ENCODE measurements around the gene NT5C. TPM values are rescaled to one million over a fixed set of nuclear protein-coding genes. Genes with fewer than 3 reads are reported as not detected.
A peak's percentile ranks its signal among the peaks of the same experiment; 100 is the strongest.

The NT5C gene
- total RNA-seq, 1 donor from 2014 or later = 33.5 TPM

DNA sequence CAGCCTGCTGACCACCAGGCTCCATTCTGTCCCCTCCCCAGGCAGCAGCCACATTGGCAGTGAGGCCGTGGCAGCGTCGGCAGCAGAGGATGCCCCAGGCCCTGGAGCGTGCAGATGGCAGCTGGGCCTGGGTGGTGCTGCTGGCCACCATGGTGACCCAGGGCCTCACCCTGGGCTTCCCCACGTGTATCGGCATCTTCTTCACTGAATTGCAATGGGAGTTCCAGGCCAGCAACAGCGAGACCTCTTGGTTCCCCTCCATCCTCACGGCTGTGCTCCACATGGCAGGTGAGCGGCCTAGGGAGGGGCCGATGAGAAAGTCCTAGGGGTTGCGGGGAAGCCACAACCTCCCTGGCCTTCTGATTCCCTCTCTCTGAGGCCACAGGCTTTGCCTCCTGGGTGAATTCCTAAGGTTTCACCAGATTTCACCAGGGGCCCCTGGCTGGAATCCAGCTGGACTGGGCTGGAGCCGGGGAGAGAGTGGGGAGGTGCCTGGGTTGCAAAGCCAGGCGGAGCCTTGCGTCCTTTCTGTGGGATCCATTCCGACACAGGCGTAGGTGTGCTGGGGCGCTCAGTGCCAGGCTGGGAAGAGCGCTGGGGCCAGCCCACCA, 37.9 kb downstream of the NT5C start:
- DNase-seq (ENCODE audit: low spot score) = no peak

DNA sequence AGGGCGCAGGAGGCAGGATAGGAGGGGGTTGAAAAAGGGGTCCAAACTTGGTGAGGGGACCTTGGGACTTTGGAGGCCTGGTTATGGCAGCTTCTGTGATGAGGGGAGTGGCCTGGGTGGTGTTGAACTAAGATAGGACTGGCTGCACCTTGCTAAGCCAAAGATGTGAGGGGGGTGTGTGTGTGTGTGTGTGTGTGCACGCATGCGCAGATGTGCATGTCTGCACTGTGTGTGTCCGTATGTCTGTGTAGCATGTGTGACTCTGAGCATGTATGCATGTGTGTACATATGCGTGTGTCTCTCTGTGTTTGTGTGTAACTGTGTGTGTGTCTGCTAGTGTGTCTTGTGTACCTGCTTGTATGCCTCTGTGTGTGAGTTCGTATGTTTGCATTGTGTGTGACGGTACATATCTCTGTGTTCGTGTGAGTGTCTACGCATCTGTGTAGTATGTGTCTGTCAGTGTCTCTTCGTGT, 39.7 kb downstream of the NT5C start:
- DNase-seq (ENCODE audit: low spot score) = no peak

DNA sequence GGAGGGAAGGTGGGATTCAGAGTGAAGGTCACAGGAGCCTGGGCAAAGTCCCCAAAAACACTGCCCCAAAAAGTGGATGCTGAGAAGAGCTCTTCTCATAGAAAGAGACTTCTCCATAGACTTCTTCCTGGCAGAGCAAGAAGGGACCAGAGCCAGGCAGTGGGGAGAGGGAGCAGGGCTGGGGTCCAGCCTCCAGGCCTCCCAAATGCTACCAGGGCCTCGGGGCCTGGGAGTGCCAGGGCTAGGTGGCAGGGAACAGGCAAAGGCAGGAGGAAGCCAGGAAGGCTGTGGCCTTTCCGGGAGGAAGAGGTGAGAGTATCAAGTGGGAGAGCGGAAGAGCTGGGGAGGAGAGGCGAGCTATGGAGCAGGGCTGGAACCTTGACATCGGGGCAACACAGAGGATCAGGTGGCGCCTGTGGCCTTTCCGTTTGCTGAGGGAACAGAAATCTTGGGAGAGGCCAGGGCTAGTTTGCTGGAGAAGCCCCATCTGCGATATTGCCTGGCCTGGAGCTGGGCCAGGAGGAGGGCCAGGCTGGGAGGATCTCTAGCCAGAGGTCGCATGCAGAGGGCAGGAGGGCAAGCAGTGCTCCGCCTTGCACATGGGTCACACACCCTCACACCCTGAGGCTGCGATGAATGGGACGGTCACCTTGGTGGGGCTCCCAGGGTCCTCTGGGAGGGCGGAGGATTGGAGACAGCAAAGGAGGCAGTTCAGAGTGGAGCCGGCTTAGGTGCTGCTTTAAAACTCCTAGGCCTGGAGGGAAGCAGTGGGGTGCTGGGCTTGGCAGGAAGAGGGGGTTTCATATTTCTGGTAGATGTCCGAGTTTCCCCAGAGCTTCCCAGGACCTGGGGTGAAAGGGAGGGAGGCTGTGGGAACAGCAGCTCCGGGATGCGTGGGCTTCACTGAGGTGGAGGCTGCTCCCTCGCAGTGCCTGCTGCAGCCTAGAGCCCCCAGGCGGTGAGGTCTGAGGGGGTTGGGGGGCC, 40.4 kb downstream of the NT5C start:
- DNase-seq (ENCODE audit: low spot score) = no peak

DNA sequence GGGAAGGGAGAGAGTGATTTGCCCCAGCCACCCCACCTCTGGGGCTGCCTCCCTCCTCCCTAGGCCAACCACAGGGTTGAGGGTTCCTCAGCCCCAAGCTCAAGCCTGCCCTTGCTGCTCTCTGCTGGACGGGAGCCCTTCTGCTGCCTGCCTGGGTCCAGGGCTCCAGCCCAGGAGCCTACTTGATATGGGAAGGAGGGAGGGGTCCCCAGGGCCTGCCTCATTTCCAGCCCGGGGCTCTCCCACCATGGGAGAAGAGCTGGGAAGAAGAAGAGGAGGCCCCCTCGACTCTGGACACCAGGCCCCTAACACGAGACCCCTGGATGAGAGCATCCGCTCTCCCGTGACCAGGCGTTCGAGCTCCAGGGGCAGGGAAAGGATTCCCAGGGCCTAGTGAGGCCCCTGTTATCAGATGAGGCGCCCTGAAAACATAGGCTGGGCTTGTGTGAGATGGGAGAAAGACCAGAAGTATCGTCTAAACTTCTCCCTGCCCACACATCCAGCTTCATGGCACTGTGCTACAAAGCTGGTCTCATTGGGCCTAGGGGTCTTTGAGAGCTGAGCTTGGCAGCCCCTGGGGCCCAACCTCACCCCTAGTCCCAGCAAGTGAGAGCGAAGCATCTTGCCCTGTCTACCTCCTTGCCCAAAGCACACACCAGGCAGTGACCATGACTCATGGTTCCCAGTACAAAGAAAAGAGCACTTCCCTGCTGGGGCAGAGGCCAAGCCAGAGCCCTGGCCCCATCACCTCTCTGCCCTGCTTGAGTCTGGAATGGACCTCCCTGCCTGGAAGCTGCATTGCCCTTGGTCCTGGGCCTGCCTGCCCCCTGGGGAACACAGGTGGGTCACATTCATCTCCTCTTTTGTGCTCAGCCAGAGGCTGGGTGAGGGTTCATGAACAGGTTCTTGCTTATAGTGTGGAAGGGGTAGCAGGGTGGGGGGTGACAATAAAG, 42.8 kb downstream of the NT5C start:
- no peak for DNase-seq (ENCODE audit: low spot score)

DNA sequence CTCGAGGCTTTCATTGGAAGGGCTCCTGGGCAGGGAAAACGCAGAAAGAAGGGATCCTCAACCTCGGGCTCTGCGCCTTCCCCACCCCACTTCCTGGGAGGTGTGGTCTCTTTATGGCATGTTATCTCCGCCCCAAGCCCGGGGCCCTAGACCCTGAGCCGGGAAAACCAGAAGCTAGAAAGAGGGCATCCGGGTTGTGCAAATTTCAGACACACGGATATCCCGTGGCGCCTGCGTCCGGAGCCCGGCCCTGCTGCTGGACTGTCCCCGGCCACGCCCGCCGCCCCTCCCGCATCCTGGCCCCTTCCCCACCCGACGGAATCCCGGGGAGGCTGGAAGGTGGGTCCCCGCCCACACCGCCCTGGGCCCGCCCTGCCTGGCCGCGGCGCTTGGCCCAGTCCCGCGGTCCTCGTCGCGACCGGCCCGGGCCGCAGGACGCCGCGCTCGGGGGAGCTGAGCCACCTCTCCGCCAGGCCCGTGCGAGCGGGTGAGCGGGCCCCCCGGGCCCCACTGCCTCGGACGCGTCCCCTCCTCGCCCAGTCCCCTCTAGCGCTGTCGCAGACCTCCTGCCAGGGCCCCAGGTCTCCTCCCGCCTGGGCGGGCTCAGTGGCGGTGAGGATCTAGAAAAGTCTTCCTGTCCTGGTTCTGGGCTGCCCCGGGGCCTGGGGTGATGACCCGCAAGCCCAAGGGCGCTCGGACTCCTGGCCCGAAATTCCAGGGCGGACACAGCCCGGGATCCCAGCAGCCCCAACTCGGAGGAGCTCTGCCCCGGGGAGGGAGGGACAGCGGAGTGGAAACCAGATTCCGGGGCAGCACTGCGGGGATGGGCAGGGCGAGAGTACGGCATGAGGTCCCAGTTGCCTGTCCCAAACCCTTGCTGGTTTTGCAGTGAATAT, 43.7 kb downstream of the NT5C start, which contains the start of gene SLC16A5:
Gene SLC16A5, plus strand, starts transcription at position 397 of the 896 bp plus-strand sequence. CDS start 5,683 bp downstream, outside the sequence.
- peak; percentile 96 for DNase-seq (ENCODE audit: low spot score)

DNA sequence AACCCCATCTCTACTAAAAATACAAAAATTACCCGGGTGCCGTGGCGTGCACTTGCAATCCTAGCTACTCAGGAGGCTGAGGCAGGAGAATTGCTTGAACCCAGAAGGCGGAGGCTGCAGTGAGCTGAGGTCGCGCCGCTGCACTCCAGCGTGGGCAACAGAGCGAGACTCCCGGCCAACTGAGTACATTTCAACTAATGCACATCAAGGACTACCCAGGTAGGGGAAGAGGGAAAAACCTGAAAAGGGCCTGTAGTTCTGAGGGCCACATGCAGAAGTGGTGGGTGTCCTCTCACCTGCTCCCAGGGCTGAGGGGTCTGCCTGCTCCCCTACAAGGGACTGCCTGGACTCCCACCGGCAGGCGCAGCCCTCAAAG, 44.4 kb downstream of the NT5C start:
- no peak for DNase-seq (ENCODE audit: low spot score)

DNA sequence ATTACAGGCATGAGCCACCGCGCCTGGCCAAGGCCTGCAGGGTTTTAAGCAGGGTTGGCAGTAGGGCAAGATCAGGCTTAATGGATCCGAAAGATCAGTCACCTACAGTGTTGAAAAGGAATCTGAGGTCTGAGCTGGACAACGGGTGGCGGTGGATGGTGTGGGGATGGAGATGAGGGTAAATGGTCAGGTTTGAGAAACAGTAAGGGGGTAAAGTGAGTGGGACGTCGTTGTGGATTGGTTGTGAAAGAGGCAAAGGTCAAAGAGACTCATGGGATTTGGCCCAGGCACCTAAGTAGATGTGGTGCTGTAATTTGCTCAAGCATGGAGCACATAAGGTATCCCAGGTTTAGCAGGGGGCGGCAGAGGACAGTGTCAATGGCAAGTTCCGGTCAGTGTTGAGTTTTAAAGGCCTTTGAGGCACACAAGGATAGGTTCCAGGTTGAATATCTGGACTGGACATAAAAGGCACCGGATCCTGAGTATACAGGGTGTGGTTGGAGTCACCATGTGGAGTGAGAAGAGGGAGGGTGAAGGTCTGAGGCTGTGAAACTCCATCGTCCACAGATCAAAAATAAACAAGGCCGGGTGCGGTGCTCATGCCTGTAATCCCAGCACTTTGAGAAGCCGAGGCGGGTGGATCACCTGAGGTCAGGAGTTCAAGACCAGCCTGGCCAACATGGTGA, 44.9 kb downstream of the NT5C start:
- no peak for DNase-seq (ENCODE audit: low spot score)

DNA sequence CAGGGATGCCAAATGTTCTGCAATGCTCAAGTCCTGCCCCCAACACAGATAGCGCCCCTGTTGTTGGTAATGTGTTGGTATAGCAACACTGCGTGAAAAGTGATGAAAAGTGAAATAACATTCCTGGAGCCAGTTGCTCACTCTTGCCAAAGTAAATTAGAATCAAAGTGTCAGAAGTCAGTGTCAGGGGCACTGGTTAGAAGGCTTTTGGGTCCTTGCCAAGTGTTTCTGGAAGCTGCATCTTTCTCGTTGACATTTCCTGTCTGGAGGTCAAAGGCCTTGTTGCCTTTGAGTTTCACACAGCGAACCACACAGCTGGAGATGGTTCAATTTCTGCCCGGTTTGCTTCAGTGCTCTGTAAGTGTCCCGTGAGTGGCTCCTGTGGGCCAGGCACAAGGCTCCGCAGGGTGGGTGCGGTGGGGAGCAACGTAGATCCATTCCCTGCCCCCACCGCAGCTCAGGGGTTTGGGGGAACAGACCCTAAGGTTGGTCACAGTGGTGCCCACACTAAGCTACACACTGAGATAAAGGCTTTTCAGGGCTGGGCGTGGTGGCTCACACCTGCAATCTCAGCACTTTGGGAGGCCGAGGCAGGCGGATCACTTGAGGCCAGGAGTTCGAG, 47.4 kb downstream of the NT5C start:
- DNase-seq (ENCODE audit: low spot score) = no peak

DNA sequence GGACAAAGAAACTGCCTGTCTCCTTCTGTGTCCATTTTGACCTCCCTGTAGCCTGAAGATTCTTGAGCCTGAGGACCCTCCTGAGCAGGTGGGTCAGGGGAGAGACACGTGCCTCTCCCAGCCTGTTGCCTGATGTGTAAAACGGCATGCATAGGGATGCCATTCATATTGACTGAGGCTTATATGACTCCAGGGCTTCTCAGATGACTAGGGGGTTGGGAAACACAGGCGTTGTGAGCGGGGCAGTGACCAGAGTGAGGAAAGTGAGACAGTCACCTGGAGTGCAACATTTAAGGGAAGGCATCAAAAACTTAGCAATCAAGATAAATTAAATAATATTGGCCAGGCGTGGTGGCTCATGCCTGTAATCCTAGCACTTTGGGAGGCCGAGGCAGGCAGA, 48.9 kb downstream of the NT5C start:
- no peak for DNase-seq (ENCODE audit: low spot score)

DNA sequence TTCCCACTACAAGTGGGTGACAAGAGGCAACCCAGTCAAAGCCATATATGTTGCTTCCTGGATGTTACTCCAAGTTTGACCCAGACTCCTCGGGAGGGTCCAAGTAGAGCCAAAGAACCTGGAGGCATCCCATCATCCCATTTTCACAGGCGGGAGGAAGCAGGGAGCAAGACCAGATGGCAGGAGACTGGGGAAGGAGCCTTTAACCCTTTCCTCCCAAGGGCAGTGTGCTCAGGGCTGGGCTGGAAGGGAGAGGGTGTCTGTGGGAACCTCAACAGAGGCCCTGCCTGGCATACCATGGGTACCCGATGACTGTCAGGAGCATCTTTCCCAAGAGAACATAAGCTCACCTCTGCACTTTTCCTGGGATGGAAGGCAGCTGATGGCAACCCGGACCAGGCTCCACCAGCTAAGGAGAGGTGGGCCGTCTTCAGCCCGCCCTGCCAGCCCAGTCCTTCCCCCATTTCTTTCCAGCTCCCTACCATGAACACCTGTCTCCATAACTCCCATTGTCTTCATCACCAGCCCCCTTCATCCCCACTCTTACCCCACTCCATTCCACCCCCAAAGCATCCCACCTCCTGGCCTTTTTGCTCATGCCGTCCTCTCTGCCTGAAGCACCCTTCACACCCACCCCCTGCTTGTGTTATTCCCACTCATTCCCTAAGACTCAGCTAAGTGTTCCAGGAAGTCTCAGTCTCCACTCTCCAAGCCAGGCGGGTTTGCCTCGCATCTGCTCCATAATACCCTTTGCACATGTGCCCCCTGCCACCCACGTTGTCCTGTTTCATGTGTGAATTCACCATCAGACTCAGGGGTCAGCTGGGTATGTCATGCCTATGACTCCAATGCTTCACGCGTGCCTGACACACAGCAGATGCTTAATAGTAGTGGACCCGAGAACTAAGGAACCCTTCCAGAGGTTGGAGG, 49.7 kb downstream of the NT5C start:
- DNase-seq (ENCODE audit: low spot score) = no peak

Other genes with a start within 250 kb of the NT5C start
- not detected for gene FADS6, start 238.1 kb downstream of the NT5C start, total RNA-seq
- not detected for gene USH1G, start 208.5 kb downstream of the NT5C start, total RNA-seq
- not detected for gene OTOP2, start 207.5 kb downstream of the NT5C start, total RNA-seq
- gene OTOP3, start 195.8 kb downstream of the NT5C start, total RNA-seq = not detected
- gene HID1, start 159.0 kb downstream of the NT5C start, total RNA-seq = 14.4 TPM
- gene CDR2L, start 144.1 kb downstream of the NT5C start, total RNA-seq = 29.9 TPM
- gene MRPL58, start 119.1 kb downstream of the NT5C start, total RNA-seq = 26.4 TPM
- gene ATP5PD, start 84.8 kb downstream of the NT5C start, total RNA-seq = 310 TPM
- gene KCTD2, start 84.5 kb downstream of the NT5C start, total RNA-seq = 34.7 TPM
- 12.3 TPM for gene SLC16A5, start 43.8 kb downstream of the NT5C start, total RNA-seq
- 7.9 TPM for gene ARMC7, start 21.8 kb downstream of the NT5C start, total RNA-seq
- gene JPT1, start 22.8 kb upstream of the NT5C start, total RNA-seq = 28.6 TPM
- gene SUMO2, start 51.2 kb upstream of the NT5C start, total RNA-seq = 265 TPM
- 60.2 TPM for gene NUP85, start 73.9 kb upstream of the NT5C start, total RNA-seq
- gene GGA3, start 129.9 kb upstream of the NT5C start, total RNA-seq = 42.8 TPM
- gene MRPS7, start 130.1 kb upstream of the NT5C start, total RNA-seq = 45.7 TPM
- 15.5 TPM for gene MIF4GD, start 139.5 kb upstream of the NT5C start, total RNA-seq
- 16.4 TPM for gene SLC25A19, start 157.7 kb upstream of the NT5C start, total RNA-seq

Data from mesenteric fat pad (tissue), 1 donor.